HG03460 (cell line): ENCODE measurements around the gene MESD.

Experiments
- ATAC-seq: cut with Tn5 transposase; IDR thresholded peaks from one replicate; pipeline ENCODE4 v1.9.1; 2021; ENCODE audit not compliant: unreplicated experiment

The MESD gene

GRCh38 chr15:80912673-80913072 is 76.9 kb downstream of the MESD start:
- ATAC-seq: no peak

- ATAC-seq: no peak
Observed at GRCh38 chr15:80911821-80912220, 77.8 kb downstream of the MESD start.

- ATAC-seq: no peak
Observed at GRCh38 chr15:80906159-80906766, 83.4 kb downstream of the MESD start.

- ATAC-seq: no peak
Observed at GRCh38 chr15:80904998-80905397, 84.6 kb downstream of the MESD start.

- ATAC-seq: no peak
Observed at GRCh38 chr15:80902298-80902801, 87.3 kb downstream of the MESD start.

GRCh38 chr15:80898040-80898439 is 91.6 kb downstream of the MESD start:
- ATAC-seq: no peak
